Stimulated activated CD8-positive, alpha-beta memory T cell treated with anti-CD3 and anti-CD28 coated beads, Interleukin-12 subunit alpha, Interleukin-12 subunit beta, amount 100 ng/mL, for 24 hours (primary cell): ENCODE measurements around the gene AADAT.
"Not testable (repeated sequence)": the region's sequence is repeated elsewhere in the genome, so short reads cannot be mapped to it uniquely, and the experiment has no call there.

Experiments used
- DNase-seq: peaks from one replicate; pipeline ENCODE4 v3.0.0-alpha.2; 2020; ENCODE audit errors: extremely low read depth

Gene AADAT

GRCh38 chr4:170090352-170091052 is 746 bp upstream of the AADAT start:
- DNase-seq: no peak

GRCh38 chr4:170089274-170089667 is 485 bp downstream of the AADAT start:
- DNase-seq: no peak

GRCh38 chr4:170088716-170089115 is 1.0 kb downstream of the AADAT start:
- DNase-seq: no peak

- DNase-seq: no peak
Measured at GRCh38 chr4:170087163-170087700, 2.5 kb downstream of the AADAT start.

- no peak for DNase-seq
Measured at GRCh38 chr4:170083541-170083940, 6.2 kb downstream of the AADAT start.

- DNase-seq: no peak
Measured at GRCh38 chr4:170080496-170080895, 9.3 kb downstream of the AADAT start.

GRCh38 chr4:170079981-170080380 is 9.8 kb downstream of the AADAT start:
- no peak for DNase-seq

- no peak for DNase-seq
Measured at GRCh38 chr4:170071196-170071595, 18.6 kb downstream of the AADAT start.

GRCh38 chr4:170068438-170069128 is 21.2 kb downstream of the AADAT start:
- DNase-seq: no peak

- no peak for DNase-seq
Measured at GRCh38 chr4:170059421-170059820, 30.3 kb downstream of the AADAT start.

- no peak for DNase-seq
Measured at GRCh38 chr4:170058826-170059225, 30.9 kb downstream of the AADAT start.

- DNase-seq: no peak
Measured at GRCh38 chr4:170057866-170058265, 31.9 kb downstream of the AADAT start.

GRCh38 chr4:170052919-170053318 is 36.8 kb downstream of the AADAT start:
- no peak for DNase-seq

GRCh38 chr4:170051402-170051801 is 38.4 kb downstream of the AADAT start:
- DNase-seq: no peak

- no peak for DNase-seq
Measured at GRCh38 chr4:170049766-170050165, 40.0 kb downstream of the AADAT start.

GRCh38 chr4:170047771-170048354 is 41.9 kb downstream of the AADAT start:
- DNase-seq: no peak

- DNase-seq: not testable (repeated sequence)
Measured at GRCh38 chr4:170046156-170046555, 43.6 kb downstream of the AADAT start.

- DNase-seq: no peak
Measured at GRCh38 chr4:170040031-170040680, 49.6 kb downstream of the AADAT start.

GRCh38 chr4:170038769-170039168 is 51.0 kb downstream of the AADAT start:
- DNase-seq: no peak

GRCh38 chr4:170038232-170038631 is 51.5 kb downstream of the AADAT start:
- DNase-seq: no peak

GRCh38 chr4:170037481-170037880 is 52.3 kb downstream of the AADAT start:
- no peak for DNase-seq

GRCh38 chr4:170035845-170036244 is 53.9 kb downstream of the AADAT start:
- no peak for DNase-seq
